Heart right ventricle (tissue), 16 donors: ENCODE results near the gene CUBN. TPM values are rescaled to one million over a fixed set of nuclear protein-coding genes. Genes with fewer than 3 reads are reported as not detected.

Source experiments
- ATAC-seq, 8 donors: fragments of 200-7000 bp; cut with Tn5 transposase; one replicate each; pipeline ENCODE4 v1.9.1; 2020; ENCODE audit warnings: mild to moderate bottlenecking in 8 of 8, moderate library complexity in 8 of 8, moderate number of reproducible peaks in 1 of 8
- DNase-seq, 2 donors: peaks; one replicate each; pipeline ENCODE4 v3.0.0-alpha.2; 2020
- H3K27ac ChIP-seq, 10 donors: fragments of 200-600 bp; sonication (generic) in 2 of 10; one replicate each; pipeline versions ENCODE4 v1.5.0 to v1.8.0; 2020 to 2022; ENCODE audit warnings: mild to moderate bottlenecking in 3 of 10
- H3K27me3 ChIP-seq, 7 donors: fragments of 200-600 bp; one replicate each; pipeline ENCODE4 v1.8.0; 2021 to 2022; ENCODE audit warnings: mild to moderate bottlenecking in 2 of 7
- H3K36me3 ChIP-seq, 9 donors: fragments of 200-600 bp; sonication (generic) in 1 of 9; one replicate each; pipeline versions ENCODE4 v1.5.0 to v1.8.0; 2020 to 2022; ENCODE audit warnings: mild to moderate bottlenecking in 2 of 9
- H3K4me1 ChIP-seq, 9 donors: fragments of 200-600 bp; sonication (generic) in 1 of 9; one replicate each; pipeline versions ENCODE4 v1.5.0 to v1.8.0; 2020 to 2022; ENCODE audit warnings: mild to moderate bottlenecking in 4 of 9
- H3K4me3 ChIP-seq, 10 donors: fragments of 200-600 bp; sonication (generic) in 2 of 10; one replicate each; pipeline versions ENCODE4 v1.5.0 to v1.8.0; 2020 to 2022; ENCODE audit warnings: mild to moderate bottlenecking in 7 of 10, moderate library complexity in 2 of 10
- H3K9me3 ChIP-seq, 11 donors: fragments of 200-600 bp in 10 of 11; sonication (generic) in 2 of 11; one replicate each; pipeline versions ENCODE4 v1.5.0 to v1.8.0; 2013 to 2022; ENCODE audit warnings: mild to moderate bottlenecking in 2 of 11, control low read depth in 1 of 11, moderate library complexity in 1 of 11
- WGBS, 2 donors: extraction: QIAGEN DNeasy Blood & Tissue Kit; methylation state at CpG; one replicate each; pipeline ENCODE4 v1.1.7; 2013; ENCODE audit warnings: inconsistent platforms in 1 of 2; 5-methylcytosine and 5-hydroxymethylcytosine counted together
- intact Hi-C, 10 donors: fragments of 100-400 bp; cut with DNase I; formaldehyde crosslinking; loops; one replicate each; pipeline versions ENCODE4 v1.11.1 to v1.14.2; 2022
- polyA plus RNA-seq, 2 donors: library from polyadenylated mRNA; stranded (reverse); fragments of 200-250 nt; gene quantifications; one replicate each; pipeline ENCODE4 v1.2.3, GENCODE V29; 2013
- total RNA-seq, 10 donors: library from RNA; stranded (reverse); fragmentation: NEBNext Ultra II Directional in 3 of 10; extraction: Animal tissue kit (Norgen Biotek cat#: 25700) in 3 of 10; gene quantifications; one replicate each; pipeline versions ENCODE4 v1.2.1 to v1.2.4, GENCODE V29; 2021 to 2023
- TF ChIP-seq, protein P1 (sequence below), 9 donors: fragments of 200-600 bp; sonication (generic) in 2 of 9; IDR thresholded peaks; one replicate each; pipeline versions ENCODE4 v1.5.0 to v1.8.0; 2021 to 2022; ENCODE audit warnings: antibody characterized with exemption in 9 of 9, mild to moderate bottlenecking in 5 of 9, moderate library complexity in 1 of 9
- donor health status: Arrhythmogenic right ventricular cardiomyopathy.
- donor health status: ischemic (EF 13 %, LVEDD 7.1; RV severe dilation, severe dysfunction).
- donor health status: healthy with polysubstance abuse.
- donor health status: DM: no; HTN: yes; CAD: no.
- donor health status: DM: no; HTN: no; CAD: no.
- donor health status: ischemic (EF 25% LVEDD 6.9; RV normal size, moderate dysfunction).
- donor health status: ischemic (EF 25% LVEDD 5.7; RV mildly dilated, moderate dysfunction).
- donor health status: healthy.
- donor health status: DM: yes; HTN: yes; CAD: no.
- donor health status: Ischemic cardiomyopathy.
- donor health status: ischemic (EF 35%, LVEDD 5.7; RV mildly dilated, moderate dysfunction).
- donor health status: nonischemic (EF 11% LVEDD 7.7; RV severe dilation, severe dysfunction).
- donor health status: DM: yes; HTN: yes; CAD: no.
- donor health status: PGD.
- donor health status: ischemic (EF 29% LVEDD 5.4; RV normal size, mild dysfunction).
- donor health status: nonischemic (EF 23%, LVEDD 6.1; RV moderate dilation, normal function).

Gene CUBN
- total and polyA plus RNA-seq, 12 donors, result 0.13 to 1.2 (median 0.42) TPM

DNA sequence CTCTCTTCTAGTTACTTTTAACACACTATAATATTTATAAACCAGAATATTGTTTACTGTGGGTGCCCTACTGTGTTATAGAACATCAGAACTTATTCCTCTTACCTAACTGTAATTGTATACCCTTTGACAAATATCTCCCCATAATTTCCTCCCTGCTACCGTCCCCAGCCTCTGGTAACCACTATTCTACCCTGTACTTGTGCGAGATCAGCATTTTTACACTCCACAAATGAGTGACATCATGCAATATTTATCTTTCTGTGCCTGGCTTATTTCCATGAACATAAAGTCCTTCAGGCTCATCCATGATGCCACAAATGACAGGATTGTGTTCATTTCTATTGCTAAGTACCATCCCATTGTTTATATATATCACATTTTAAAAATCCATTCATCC, 172.6 kb downstream of the CUBN start:
- DNase-seq (no peak), ATAC-seq (no peak)
- 87% methylated on average over 2 of the region's 2 CpGs for WGBS, 2 donors

DNA sequence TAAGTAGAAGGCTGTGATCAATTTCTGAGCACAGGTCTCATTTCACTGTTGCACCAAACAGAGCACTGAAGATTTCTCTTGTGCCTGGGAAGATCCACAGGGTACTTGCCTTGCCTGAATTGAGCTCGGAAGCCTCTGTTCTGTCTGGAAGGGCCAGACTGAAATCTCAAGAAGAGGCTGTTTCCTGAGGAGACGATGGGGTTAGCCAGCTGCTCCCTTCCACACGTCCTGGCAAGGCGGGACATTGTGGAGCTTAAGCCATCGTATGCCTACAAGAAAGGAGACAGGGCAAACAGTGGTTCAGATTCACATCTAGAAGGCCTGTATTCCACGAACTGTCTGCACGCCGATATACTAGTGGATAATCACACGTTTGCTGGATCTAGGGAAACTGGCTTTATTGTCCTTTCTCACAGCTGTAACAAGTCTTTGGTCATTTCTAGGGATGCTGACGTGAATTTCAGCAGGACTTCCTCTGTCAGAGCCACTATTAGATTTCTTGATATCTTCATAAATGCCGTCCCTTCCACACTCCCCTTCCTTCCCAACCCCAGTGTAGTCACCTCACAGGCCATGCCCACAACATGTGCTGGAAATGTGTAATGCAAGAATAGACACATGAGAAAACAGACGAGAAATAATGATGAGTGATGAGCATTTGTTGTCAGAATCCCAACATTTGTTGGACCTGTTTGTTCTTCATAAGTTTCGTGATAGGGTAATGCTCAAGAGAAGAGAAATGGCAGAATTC, 175.2 kb downstream of the CUBN start:
- Histone ChIP-seq H3K4me1 (peaks cover 3 to 46% (median 24%) of the 10 kb centered on the region in 9 donors), H3K9me3 (no peaks in the 10 kb centered on the region), H3K27ac (peak overlapping the region in 3 of 10 donors; percentile 35 to 56 (median 52)), H3K27me3 (no peaks in the 10 kb centered on the region), H3K4me3 (no peak overlapping the region), H3K36me3 (no peaks in the 10 kb centered on the region)
- DNase-seq (peak in 1 of 2 donors; percentile 13), ATAC-seq (peak in 5 of 8 donors; percentile 43 to 80 (median 57))
- TF ChIP-seq, protein P1, sequence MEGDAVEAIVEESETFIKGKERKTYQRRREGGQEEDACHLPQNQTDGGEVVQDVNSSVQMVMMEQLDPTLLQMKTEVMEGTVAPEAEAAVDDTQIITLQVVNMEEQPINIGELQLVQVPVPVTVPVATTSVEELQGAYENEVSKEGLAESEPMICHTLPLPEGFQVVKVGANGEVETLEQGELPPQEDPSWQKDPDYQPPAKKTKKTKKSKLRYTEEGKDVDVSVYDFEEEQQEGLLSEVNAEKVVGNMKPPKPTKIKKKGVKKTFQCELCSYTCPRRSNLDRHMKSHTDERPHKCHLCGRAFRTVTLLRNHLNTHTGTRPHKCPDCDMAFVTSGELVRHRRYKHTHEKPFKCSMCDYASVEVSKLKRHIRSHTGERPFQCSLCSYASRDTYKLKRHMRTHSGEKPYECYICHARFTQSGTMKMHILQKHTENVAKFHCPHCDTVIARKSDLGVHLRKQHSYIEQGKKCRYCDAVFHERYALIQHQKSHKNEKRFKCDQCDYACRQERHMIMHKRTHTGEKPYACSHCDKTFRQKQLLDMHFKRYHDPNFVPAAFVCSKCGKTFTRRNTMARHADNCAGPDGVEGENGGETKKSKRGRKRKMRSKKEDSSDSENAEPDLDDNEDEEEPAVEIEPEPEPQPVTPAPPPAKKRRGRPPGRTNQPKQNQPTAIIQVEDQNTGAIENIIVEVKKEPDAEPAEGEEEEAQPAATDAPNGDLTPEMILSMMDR (IDR thresholded peaks at IDR 0.05), result no peak
- 56 to 60% methylated on average over 13 of the region's 13 CpGs for WGBS, 2 donors
- intact Hi-C loops, result loop anchor here in 1 of 10 donors (5.0 kb wide), 1 partner anchor 33 kb away; no protein-coding TSS in a partner anchor

More for the DNA sequence above, 172.6 kb downstream of the CUBN start:
- no peak overlapping the region for H3K4me3 ChIP-seq
- no peaks in the 10 kb centered on the region for H3K36me3 ChIP-seq
- H3K4me1 ChIP-seq, result peaks cover 3 to 30% (median 13%) of the 10 kb centered on the region in 9 donors
- no peaks in the 10 kb centered on the region for H3K9me3 ChIP-seq
- TF ChIP-seq, protein P1 (IDR thresholded peaks at IDR 0.05), result no peak
- no peaks in the 10 kb centered on the region for H3K27me3 ChIP-seq
- H3K27ac ChIP-seq, result no peak overlapping the region
- intact Hi-C loops, result no loop called here

DNA sequence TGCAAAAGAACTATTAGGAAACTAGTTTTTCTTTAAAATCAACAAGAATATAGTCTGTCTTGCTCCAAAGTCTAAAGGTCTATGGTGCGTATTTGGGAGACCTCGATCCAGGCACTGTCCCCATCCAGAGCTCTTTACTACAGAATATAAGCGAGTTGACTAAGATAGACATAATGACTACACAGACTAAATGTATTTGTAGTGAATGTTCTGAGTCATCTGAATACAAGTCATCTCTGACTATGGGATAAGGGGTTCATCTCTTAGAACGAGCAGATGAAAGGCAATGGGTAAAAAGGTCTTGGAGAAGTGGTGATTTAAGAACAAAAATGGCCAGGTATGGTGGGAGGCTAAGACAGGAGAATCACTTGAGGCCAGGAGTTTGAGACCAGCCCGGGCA, 176.3 kb downstream of the CUBN start:
- Histone ChIP-seq H3K27me3 (no peaks in the 10 kb centered on the region), H3K4me3 (no peak overlapping the region), H3K27ac (peak overlapping the region in 4 of 10 donors; percentile 25 to 71 (median 48)), H3K4me1 (peaks cover 3 to 46% (median 24%) of the 10 kb centered on the region in 9 donors), H3K9me3 (no peaks in the 10 kb centered on the region), H3K36me3 (no peaks in the 10 kb centered on the region)
- DNase-seq (no peak), ATAC-seq (no peak)
- WGBS, 2 donors, result 97 to 98% methylated on average over 5 of the region's 5 CpGs
- TF ChIP-seq, protein P1 (IDR thresholded peaks at IDR 0.05), result no peak
- intact Hi-C loops, result loop anchor here in 1 of 10 donors (5.0 kb wide), 1 partner anchor 34 kb away; no protein-coding TSS in a partner anchor

DNA sequence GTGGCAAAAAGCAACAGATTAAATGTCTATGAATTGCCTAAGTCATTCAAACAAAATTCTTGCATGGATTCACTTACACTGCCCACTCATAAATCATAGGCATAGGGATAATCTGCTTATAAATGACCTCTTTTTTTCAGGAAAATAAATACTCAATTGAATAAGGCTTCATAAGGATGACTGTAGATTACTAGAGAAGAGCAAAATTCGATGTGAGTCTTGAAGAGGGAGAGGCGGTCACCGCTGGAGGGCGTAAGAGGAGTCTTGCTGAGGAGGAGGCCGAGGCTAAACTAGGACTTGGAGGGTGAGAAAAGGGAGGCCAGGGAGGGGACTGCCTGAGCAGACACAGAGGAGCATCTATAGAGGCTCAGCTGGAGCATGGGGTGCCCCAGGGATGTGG, 177.0 kb downstream of the CUBN start:
- TF ChIP-seq, protein P1 (IDR thresholded peaks at IDR 0.05), result no peak
- H3K27ac ChIP-seq, result peak overlapping the region in 6 of 10 donors; percentile 25 to 71 (median 34)
- H3K27me3 ChIP-seq, result no peaks in the 10 kb centered on the region
- peaks cover 3 to 46% (median 24%) of the 10 kb centered on the region in 9 donors for H3K4me1 ChIP-seq
- no peaks in the 10 kb centered on the region for H3K9me3 ChIP-seq
- WGBS, 2 donors, result 83 to 87% methylated on average over 5 of the region's 5 CpGs
- no peak for ATAC-seq
- DNase-seq, result no peak
- H3K4me3 ChIP-seq, result no peak overlapping the region
- H3K36me3 ChIP-seq, result no peaks in the 10 kb centered on the region
- intact Hi-C loops, result loop anchor here in 1 of 10 donors (5.0 kb wide), 1 partner anchor 35 kb away; no protein-coding TSS in a partner anchor
